ENCODE measurements around the gene ICA1.

The ICA1 gene

DNA sequence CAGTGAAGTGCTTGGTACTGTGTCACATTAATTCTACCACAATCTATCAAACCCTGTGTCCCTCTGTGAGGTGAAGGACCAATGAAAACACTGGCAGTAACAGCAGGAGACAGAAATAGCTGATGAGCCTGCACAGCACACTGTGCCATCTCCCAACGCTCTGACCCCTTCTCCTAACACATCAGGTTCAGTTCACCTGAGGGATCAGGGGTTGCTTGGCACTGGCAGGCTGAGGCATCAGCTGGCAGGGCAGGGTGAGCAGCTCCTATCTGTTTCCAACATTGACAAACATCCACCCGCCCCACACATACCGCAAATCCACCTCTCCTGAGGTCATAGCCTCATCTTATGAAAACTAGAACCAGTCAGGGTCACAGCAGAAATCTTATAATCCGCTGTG lies 120.9 kb downstream of the ICA1 start:
- Histone ChIP-seq H3K4me2 (no peak overlapping the region), H3K4me1 (no peaks in the 10 kb centered on the region), H3K4me3 (no peak overlapping the region), H3K9me3 (replicated peaks in 1 of 11) (no peaks in the 10 kb centered on the region), H3K27ac (no peak overlapping the region), H3K9ac (no peak overlapping the region), H3K27me3 (no peaks in the 10 kb centered on the region), H3K36me3 (no peaks in the 10 kb centered on the region; a peak in 1 of 22 replicates), H4K20me1 (no peaks in the 10 kb centered on the region)
- no peak for TF ChIP-seq Cebpa-rat (IDR thresholded peaks at IDR 0.05)

- TF ChIP-seq Cebpa-rat (IDR thresholded peaks at IDR 0.05): no peak
- H3K4me1 ChIP-seq: peaks cover 0 to 5% (median 0%) of the 10 kb centered on the region in 10 experiments; a peak in 1 of 20 replicates
- no peaks in the 10 kb centered on the region for H3K27me3 ChIP-seq
- H3K4me3 ChIP-seq: no peak overlapping the region
- H3K9me3 ChIP-seq (replicated peaks in 1 of 11): no peaks in the 10 kb centered on the region
- H3K27ac ChIP-seq: no peak overlapping the region
- H3K9ac ChIP-seq: no peak overlapping the region
- H3K4me2 ChIP-seq: no peak overlapping the region
- H4K20me1 ChIP-seq: no peaks in the 10 kb centered on the region
- no peaks in the 10 kb centered on the region for H3K36me3 ChIP-seq
These were observed 125.8 kb downstream of the ICA1 start for GRCh38 chr7:8136051-8136730.

GRCh38 chr7:8135417-8135816 lies 126.5 kb downstream of the ICA1 start:
- H3K27me3 ChIP-seq: no peaks in the 10 kb centered on the region
- H3K9ac ChIP-seq: no peak overlapping the region
- H3K4me2 ChIP-seq: no peak overlapping the region
- no peak for TF ChIP-seq Cebpa-rat (IDR thresholded peaks at IDR 0.05)
- H3K9me3 ChIP-seq (replicated peaks in 1 of 11): no peaks in the 10 kb centered on the region
- no peak overlapping the region for H3K4me3 ChIP-seq
- H3K36me3 ChIP-seq: no peaks in the 10 kb centered on the region
- peaks cover 0 to 5% (median 0%) of the 10 kb centered on the region in 10 experiments; a peak in 1 of 20 replicates for H3K4me1 ChIP-seq
- H3K27ac ChIP-seq: no peak overlapping the region
- no peaks in the 10 kb centered on the region for H4K20me1 ChIP-seq

GRCh38 chr7:8134089-8134733 lies 127.8 kb downstream of the ICA1 start:
- H3K4me2 ChIP-seq: no peak overlapping the region

DNA sequence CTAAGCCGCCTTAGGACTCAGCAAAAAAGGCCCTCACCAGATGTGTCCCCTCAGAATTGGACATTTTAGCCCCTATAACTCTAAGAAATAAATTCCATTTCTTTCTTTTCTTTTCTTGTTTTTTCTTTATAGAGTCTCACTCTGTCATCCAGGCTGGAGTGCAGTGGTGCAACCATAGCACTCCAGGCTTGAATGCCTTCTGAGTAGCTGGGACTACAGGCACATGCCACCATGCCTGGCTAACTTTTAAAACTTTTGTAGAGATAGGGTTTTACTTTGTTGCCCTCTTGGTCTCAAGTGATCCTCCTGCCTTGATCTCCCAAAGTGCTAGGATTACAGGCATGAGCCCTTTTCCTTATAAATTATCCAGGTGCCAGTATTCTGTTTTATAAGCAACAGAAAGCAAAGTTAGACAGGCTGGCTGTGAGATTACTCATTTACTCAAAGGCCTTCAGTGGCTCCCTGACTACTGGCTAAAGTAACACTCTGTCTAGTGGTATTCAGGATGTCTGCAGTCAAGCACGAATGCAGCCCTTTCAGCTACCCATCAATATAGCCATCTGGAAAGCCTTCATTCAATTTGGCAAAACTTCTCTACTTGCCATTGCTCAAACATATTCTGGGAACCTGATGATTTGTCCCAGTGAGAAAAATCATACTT lies 128.6 kb downstream of the ICA1 start:
- Histone ChIP-seq H3K36me3 (no peaks in the 10 kb centered on the region), H4K20me1 (no peaks in the 10 kb centered on the region), H3K27ac (no peak overlapping the region), H3K4me3 (no peak overlapping the region), H3K4me2 (no peak overlapping the region), H3K9ac (no peak overlapping the region), H3K27me3 (no peaks in the 10 kb centered on the region), H3K9me3 (replicated peaks in 1 of 11) (no peaks in the 10 kb centered on the region), H3K4me1 (peaks cover 0 to 11% (median 7%) of the 10 kb centered on the region in 10 experiments; a peak in 9 of 20 replicates)
- TF ChIP-seq Cebpa-rat (IDR thresholded peaks at IDR 0.05): no peak

More at GRCh38 chr7:8134089-8134733, 127.8 kb downstream of the ICA1 start:
- Histone ChIP-seq H3K4me3 (no peak overlapping the region), H3K4me1 (peaks cover 0 to 5% (median 0%) of the 10 kb centered on the region in 10 experiments; a peak in 5 of 20 replicates), H3K27me3 (no peaks in the 10 kb centered on the region), H4K20me1 (no peaks in the 10 kb centered on the region), H3K9ac (no peak overlapping the region), H3K36me3 (no peaks in the 10 kb centered on the region), H3K27ac (no peak overlapping the region), H3K9me3 (replicated peaks in 1 of 11) (no peaks in the 10 kb centered on the region)
- no peak for TF ChIP-seq Cebpa-rat (IDR thresholded peaks at IDR 0.05)

- peaks cover 0 to 12% (median 8%) of the 10 kb centered on the region in 10 experiments; a peak in 9 of 20 replicates for H3K4me1 ChIP-seq
- H3K27ac ChIP-seq: no peak overlapping the region
These were observed 130.0 kb downstream of the ICA1 start for GRCh38 chr7:8131694-8132605.

GRCh38 chr7:8130663-8131062 lies 131.3 kb downstream of the ICA1 start:
- TF ChIP-seq Cebpa-rat (IDR thresholded peaks at IDR 0.05): no peak
- Histone ChIP-seq H3K9me3 (replicated peaks in 1 of 11) (no peaks in the 10 kb centered on the region), H3K4me2 (no peak overlapping the region), H3K4me3 (no peak overlapping the region), H3K9ac (no peak overlapping the region), H3K27me3 (no peaks in the 10 kb centered on the region), H3K4me1 (peaks cover 10 to 24% (median 17%) of the 10 kb centered on the region in 10 experiments), H3K36me3 (no peaks in the 10 kb centered on the region), H4K20me1 (no peaks in the 10 kb centered on the region), H3K27ac (no peak overlapping the region)

More at GRCh38 chr7:8131694-8132605, 130.0 kb downstream of the ICA1 start:
- no peak overlapping the region for H3K9ac ChIP-seq
- no peaks in the 10 kb centered on the region for H3K9me3 ChIP-seq (replicated peaks in 1 of 11)
- H3K27me3 ChIP-seq: no peaks in the 10 kb centered on the region
- TF ChIP-seq Cebpa-rat (IDR thresholded peaks at IDR 0.05): no peak
- H3K4me2 ChIP-seq: no peak overlapping the region
- no peak overlapping the region for H3K4me3 ChIP-seq
- H3K36me3 ChIP-seq: no peaks in the 10 kb centered on the region
- H4K20me1 ChIP-seq: no peaks in the 10 kb centered on the region

DNA sequence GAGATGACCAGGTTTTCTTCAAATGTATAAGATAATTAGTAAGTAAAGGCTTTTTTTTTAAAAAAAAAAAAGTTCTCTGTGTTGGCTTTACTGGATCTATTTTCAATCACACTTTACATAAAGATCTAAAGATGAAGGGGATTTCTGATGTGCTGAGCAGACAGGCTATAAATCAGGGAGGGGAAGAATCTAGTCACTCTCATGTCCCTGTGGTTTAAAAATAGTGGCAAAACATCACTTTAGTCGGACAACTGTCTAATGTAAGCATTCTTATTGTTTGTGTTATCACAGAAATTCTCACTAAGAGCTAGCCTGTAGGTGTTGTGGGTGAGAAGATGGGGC lies 132.7 kb downstream of the ICA1 start:
- TF ChIP-seq Cebpa-rat (IDR thresholded peaks at IDR 0.05): no peak
- Histone ChIP-seq H3K9me3 (replicated peaks in 1 of 11) (no peaks in the 10 kb centered on the region), H3K4me2 (peak overlapping the region in 1 of 11 experiments; percentile 40; a peak in 1 of 22 replicates), H3K4me3 (no peak overlapping the region), H4K20me1 (no peaks in the 10 kb centered on the region), H3K36me3 (no peaks in the 10 kb centered on the region), H3K27ac (no peak overlapping the region), H3K27me3 (no peaks in the 10 kb centered on the region), H3K9ac (no peak overlapping the region), H3K4me1 (peaks cover 16 to 31% (median 24%) of the 10 kb centered on the region in 10 experiments)
